ENCODE measurements around the gene SPX.

The SPX gene

GRCh38 chr12:21526053-21526452 lies at the start of gene SPX:
TSS of gene SPX (plus strand) at chr12:21526296. CDS start at chr12:21526473, 177 bp downstream.
- no peak for DNase-seq

GRCh38 chr12:21476949-21477348 lies 49.1 kb upstream of the SPX start:
- no peak for DNase-seq

GRCh38 chr12:21478756-21479455 lies 47.2 kb upstream of the SPX start:
- no peak for DNase-seq

GRCh38 chr12:21483531-21483930 lies 42.6 kb upstream of the SPX start:
- no peak for DNase-seq

- no peak for DNase-seq
Measured at GRCh38 chr12:21485998-21486397, 40.1 kb upstream of the SPX start.

GRCh38 chr12:21499765-21500164 lies 26.3 kb upstream of the SPX start:
- no peak for DNase-seq

GRCh38 chr12:21500786-21501257 lies 25.3 kb upstream of the SPX start:
- no peak for DNase-seq

GRCh38 chr12:21501258-21502163 lies 24.6 kb upstream of the SPX start, which contains the start of the genes GOLT1B and RECQL:
TSS of gene GOLT1B (plus strand) at chr12:21501789. CDS start at chr12:21501924, 135 bp downstream.
TSS of gene RECQL (minus strand) at chr12:21501635. CDS start at chr12:21499570, 2,065 bp downstream.
- peak; percentile 96 for DNase-seq

GRCh38 chr12:21502164-21502496 lies 24.0 kb upstream of the SPX start:
- DNase-seq, result peak; percentile 40

- no peak for DNase-seq
Measured at GRCh38 chr12:21502872-21503271, 23.2 kb upstream of the SPX start.

- no peak for DNase-seq
Measured at GRCh38 chr12:21505888-21506287, 20.2 kb upstream of the SPX start.

GRCh38 chr12:21507849-21508248 lies 18.2 kb upstream of the SPX start:
- no peak for DNase-seq

GRCh38 chr12:21509768-21510167 lies 16.3 kb upstream of the SPX start:
- DNase-seq, result peak; percentile 45

- no peak for DNase-seq
Measured at GRCh38 chr12:21516281-21516680, 9.8 kb upstream of the SPX start.

GRCh38 chr12:21518451-21518850 lies 7.6 kb upstream of the SPX start:
- no peak for DNase-seq

- DNase-seq, result no peak
Measured at GRCh38 chr12:21521541-21521940, 4.6 kb upstream of the SPX start.

GRCh38 chr12:21523148-21523547 lies 2.9 kb upstream of the SPX start:
- DNase-seq, result no peak

- no peak for DNase-seq
Measured at GRCh38 chr12:21526721-21527345, 737 bp downstream of the SPX start.

GRCh38 chr12:21527451-21528180 lies 1.5 kb downstream of the SPX start:
- peak; percentile 56 for DNase-seq

- no peak for DNase-seq
Measured at GRCh38 chr12:21528953-21529352, 2.9 kb downstream of the SPX start.

GRCh38 chr12:21529456-21529855 lies 3.4 kb downstream of the SPX start:
- no peak for DNase-seq

- DNase-seq, result no peak
Measured at GRCh38 chr12:21538061-21538653, 12.1 kb downstream of the SPX start.

Data from CD4-positive, alpha-beta T cell treated with Interleukin-21 for 1 hour (primary cell).